ENCODE data around the gene LPCAT1. TPM values are rescaled to one million over a fixed set of nuclear protein-coding genes. Genes with fewer than 3 reads are reported as not detected.

The LPCAT1 gene
- polyA plus RNA-seq, 1 donor = 30.6 TPM

GRCh38 chr5:1497242-1497777, 26.4 kb downstream of the LPCAT1 start:
- DNase-seq = no peak

- no peak for DNase-seq
Observed at GRCh38 chr5:1495525-1495897, 28.2 kb downstream of the LPCAT1 start.

GRCh38 chr5:1494780-1495524, 28.8 kb downstream of the LPCAT1 start:
- no peak for DNase-seq

GRCh38 chr5:1493941-1494340, 29.8 kb downstream of the LPCAT1 start:
- DNase-seq = no peak

- DNase-seq = no peak
Observed at GRCh38 chr5:1493413-1493812, 30.3 kb downstream of the LPCAT1 start.

GRCh38 chr5:1492757-1493156, 31.0 kb downstream of the LPCAT1 start:
- no peak for DNase-seq

- no peak for DNase-seq
Observed at GRCh38 chr5:1490376-1490775, 33.4 kb downstream of the LPCAT1 start.

- DNase-seq = no peak
Observed at GRCh38 chr5:1489754-1490153, 34.0 kb downstream of the LPCAT1 start.

- DNase-seq = no peak
Observed at GRCh38 chr5:1488882-1489680, 34.7 kb downstream of the LPCAT1 start.

GRCh38 chr5:1487079-1487764, 36.5 kb downstream of the LPCAT1 start:
- no peak for DNase-seq

- DNase-seq = no peak
Observed at GRCh38 chr5:1486271-1486670, 37.5 kb downstream of the LPCAT1 start.

GRCh38 chr5:1485579-1486118, 38.1 kb downstream of the LPCAT1 start:
- DNase-seq = no peak

- DNase-seq = no peak
Observed at GRCh38 chr5:1484730-1485578, 38.8 kb downstream of the LPCAT1 start.

- DNase-seq = no peak
Observed at GRCh38 chr5:1483856-1484729, 39.7 kb downstream of the LPCAT1 start.

- no peak for DNase-seq
Observed at GRCh38 chr5:1483064-1483463, 40.7 kb downstream of the LPCAT1 start.

- no peak for DNase-seq
Observed at GRCh38 chr5:1481959-1482331, 41.8 kb downstream of the LPCAT1 start.

- no peak for DNase-seq
Observed at GRCh38 chr5:1481266-1481958, 42.3 kb downstream of the LPCAT1 start.

- DNase-seq = no peak
Observed at GRCh38 chr5:1480806-1481205, 43.0 kb downstream of the LPCAT1 start.

GRCh38 chr5:1480217-1480616, 43.5 kb downstream of the LPCAT1 start:
- DNase-seq = no peak

- DNase-seq = no peak
Observed at GRCh38 chr5:1479581-1480188, 44.1 kb downstream of the LPCAT1 start.
